Fibroblast of skin of back (primary cell): ENCODE results near the gene SNX6.
"Not testable (repeated sequence)": the region's sequence is repeated elsewhere in the genome, so short reads cannot be mapped to it uniquely, and the experiment has no call there.

Experiments used
- DNase-seq: peaks from one replicate; pipeline ENCODE4 v3.0.0-alpha.2; 2013

The SNX6 gene

DNA sequence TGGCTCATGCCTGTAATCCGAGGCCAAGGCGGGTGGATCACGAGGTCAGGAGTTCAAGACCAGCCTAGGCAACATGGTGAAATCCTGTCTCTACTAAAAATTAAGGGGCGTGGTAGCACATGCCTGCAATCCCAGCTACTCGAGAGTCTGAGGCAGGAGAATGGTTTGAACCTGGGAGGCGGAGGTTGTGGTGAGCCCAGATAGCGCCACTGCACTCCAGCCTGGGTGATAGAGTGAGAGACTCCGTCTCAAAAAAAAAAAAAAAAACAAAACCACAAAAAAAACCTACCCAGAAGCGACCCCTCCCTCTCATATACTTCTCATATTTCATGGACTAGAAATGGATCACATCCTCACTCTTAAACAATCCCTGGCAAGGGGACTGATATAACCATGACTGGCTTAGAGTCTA, 4.4 kb upstream of the SNX6 start:
- DNase-seq: not testable (repeated sequence)

DNA sequence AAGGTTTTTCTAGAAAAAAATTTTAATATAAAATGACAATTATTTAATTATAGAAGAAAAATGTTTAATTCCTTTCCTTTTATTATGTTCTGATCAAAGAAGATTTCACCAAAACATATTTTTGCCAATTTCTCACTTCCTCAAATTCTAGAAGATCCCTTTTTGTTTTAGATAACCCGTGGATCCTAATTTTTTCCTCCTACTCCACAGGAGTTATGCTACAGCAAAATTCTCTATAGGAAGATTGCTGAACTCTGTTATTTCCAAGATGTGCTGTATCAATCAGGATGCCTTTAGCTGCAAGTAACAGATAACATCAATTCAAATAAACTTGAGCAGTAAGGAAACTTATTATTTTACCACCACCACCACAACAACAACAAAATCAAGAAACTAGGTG, 3.8 kb upstream of the SNX6 start:
- DNase-seq: no peak

DNA sequence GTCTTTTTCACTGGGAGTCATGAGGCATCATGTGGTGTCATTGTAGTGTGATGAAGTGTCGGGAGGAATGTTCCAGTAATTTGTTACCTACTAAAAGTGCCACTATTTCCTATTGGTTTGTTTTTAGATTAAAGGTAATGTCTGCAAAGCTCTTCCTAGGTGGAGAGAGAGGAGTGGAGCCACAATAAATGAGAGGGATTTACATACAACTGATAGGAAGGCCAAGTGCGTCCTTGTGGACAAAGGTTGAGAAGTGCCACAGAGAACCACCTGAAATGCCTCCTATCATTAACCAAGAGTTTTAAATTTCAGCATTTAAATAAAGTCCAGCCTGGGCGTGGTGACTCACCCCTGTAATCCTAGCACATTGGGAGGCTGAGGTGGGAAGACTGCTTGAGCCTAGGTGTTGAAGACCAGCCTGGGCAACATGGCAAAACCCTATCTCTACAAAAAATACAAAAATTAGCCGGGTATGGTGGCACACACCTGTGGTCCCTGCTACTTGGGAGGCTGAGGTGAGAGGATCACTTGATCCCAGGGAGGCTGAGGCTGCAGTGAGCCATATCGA, 2.5 kb upstream of the SNX6 start:
- no peak for DNase-seq

DNA sequence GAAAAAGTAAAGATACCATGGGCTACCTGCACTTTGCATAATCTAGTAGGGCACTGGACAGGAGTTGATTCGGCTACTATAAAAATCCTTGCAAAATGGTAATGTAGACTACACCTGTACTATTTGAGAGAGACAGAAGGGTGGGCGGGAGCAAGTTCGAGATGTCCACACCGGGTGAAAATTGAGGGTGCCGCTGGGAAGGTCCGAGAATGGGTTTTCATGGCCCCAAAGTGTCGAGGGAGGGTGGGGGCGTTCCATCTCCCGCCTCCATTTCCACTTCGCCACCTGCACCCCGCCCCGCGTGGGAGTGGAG, 648 bp downstream of the SNX6 start:
- DNase-seq: no peak

DNA sequence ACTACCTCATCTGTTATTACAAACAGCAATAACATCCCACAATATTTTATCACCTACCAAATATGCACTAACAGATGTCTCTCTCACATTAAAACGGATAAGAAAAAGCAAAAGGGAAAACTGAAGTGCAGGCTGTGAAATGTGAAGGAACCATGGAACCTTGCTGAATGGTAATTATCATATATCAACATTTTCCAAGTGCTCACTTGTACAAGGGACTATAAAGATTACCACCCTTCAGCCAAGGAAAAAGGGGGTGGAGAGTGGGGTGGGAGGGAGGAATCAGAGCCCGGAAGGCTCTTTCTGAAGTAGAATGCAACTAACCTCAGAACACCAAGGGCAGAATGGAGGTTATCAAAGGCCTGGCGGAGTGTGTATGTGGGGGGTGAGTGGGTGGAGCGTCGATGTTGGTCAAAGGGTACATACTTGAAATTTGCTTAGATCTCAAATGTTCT, 1.2 kb downstream of the SNX6 start:
- DNase-seq: peak; percentile 24

DNA sequence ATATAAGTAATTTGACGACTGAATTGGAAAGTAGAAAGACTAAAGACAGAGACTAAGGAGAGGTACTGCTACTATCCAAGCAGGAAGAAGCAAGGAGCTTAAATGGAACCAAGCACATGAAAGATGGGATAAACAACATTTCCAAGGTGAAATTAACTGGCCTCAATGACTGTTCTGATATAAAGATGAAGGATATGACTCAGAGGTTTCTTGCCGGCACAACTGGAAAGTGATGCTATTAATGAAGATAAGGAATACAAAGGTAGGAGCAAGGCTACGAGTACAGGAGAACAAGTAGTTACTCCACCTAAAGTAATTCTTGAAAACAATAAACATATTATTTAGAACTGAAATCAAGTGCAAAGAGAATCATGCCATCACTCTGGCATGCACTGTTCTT, 6.4 kb downstream of the SNX6 start:
- DNase-seq: no peak

DNA sequence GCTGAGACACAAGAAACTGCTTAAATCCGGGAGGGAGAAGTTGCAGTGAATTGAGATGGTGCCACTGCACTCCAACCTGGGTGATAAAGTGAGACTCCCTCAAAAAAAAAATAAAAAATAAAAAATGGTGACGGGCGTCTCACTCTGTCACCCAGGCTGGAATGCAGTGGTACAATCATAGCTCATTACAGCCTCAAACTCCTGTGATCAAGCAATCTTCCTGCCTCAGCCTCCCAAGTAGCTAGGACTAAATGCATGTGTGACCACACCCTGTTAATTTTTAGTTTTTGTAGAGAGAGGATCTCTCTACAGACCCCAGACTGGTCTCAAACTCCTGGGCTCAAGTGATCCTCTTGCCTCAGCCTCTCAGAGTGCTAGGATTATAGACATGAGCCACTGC, 9.1 kb downstream of the SNX6 start:
- no peak for DNase-seq

DNA sequence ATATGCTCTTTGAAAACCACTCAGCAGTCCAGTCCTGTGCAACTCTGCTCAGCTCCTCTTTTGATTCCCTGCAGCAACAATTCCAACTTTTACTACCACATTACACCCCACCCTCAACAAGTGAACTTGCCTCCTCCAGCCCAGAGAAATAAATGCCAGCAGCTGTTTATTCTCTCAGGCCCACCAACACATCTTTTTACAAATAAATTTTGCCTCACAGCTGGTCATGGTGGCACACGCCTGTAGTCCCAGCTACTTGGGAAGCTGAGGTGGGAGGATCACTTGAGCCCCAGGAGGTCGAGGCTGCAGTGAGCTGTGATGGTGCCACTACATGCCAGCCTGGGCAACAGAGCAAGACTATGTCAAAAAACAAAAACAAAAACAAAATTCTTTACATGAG, 9.8 kb downstream of the SNX6 start:
- no peak for DNase-seq

DNA sequence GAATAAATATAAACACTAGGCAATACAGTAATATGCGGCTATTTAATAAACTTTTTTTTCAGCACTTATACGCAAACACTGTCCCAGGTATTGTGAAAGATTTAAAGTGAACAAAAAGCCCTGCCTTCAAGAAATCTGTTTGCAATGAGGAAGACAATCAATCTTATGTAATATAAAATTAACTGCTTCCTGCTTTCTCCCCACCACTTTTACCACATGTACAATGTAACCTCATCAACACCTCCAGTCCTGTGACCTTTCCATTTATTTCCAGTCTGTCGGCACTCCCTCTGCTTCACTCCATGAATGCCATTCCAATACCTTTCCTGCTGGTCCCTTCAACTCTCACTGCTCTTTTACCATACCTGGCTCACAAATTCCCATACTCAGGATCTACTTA, 10.5 kb downstream of the SNX6 start:
- DNase-seq: no peak

DNA sequence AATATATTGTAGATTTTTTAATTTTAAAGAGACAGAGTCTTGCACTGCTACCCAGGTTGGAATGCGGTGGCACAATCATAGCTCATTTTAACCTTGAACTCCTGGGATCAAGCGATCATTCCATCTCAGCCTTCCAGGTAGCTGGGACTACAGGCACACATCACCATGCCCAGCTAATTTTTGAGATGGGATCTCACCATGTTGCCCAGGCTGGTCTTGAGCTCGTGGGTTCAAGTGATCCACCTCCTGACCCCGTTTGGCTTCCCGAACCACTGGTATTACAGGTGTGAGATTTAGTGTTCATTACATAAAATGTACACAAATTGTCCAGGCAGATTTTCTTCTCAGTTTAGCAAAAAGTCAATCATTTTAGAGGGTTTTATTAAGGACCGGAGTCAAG, 13.6 kb downstream of the SNX6 start:
- no peak for DNase-seq

DNA sequence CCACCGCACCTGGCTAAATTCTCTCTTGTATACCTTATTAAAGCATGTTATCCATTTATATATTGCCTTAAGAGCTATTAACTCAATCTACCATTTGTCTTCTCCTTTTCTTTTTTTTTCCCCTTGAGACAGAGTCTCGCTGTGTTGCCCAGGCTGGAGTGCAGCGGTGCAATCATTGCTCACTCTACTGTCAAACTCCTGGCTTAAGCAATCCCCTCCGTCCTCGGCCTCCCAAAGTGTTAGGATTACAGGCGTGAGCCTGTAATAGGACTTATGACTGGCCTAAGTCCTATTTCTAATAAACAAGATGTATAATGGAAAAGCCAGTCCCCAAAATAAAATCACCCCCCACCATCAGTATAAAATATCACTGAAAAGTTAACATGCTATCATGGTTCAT, 14.4 kb downstream of the SNX6 start:
- DNase-seq: no peak

DNA sequence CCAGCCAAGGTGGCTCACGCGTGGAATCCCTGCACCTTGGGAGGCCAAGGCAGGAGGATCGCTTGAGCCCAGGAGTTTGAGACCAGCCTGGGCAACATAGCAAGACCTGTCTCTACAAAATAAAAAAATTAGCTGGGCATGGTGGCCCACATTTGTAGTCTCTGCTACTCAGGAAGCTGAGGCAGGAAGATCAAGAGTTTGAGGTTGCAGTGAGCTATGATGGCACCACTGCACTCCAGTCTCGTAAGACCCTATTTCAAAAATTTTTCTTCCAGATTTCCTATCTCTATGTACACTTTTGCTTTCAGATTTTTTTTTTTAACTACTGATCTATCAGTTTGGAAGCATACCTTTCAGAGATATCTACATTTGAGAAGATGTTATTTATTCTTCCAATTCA, 15.3 kb downstream of the SNX6 start:
- DNase-seq: no peak

DNA sequence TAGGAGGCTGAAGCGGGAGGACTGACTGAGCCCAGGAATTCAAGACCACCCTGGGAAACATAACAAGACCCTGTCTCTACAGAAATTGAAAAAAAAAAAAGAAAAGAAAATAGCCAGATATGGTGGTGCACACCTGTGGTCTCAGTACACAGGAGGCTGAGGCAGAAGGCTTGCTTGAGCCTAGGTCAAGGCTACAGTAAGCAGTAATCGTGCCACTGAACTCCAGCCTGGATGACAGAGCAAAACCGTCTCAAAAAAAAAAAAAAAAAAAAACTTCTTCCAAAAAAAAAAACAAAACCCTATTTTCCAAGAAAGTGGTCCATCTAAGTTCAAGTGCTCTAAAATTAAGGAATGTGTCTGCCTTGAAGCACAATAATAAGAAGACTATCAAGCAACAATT, 19.8 kb downstream of the SNX6 start:
- no peak for DNase-seq

DNA sequence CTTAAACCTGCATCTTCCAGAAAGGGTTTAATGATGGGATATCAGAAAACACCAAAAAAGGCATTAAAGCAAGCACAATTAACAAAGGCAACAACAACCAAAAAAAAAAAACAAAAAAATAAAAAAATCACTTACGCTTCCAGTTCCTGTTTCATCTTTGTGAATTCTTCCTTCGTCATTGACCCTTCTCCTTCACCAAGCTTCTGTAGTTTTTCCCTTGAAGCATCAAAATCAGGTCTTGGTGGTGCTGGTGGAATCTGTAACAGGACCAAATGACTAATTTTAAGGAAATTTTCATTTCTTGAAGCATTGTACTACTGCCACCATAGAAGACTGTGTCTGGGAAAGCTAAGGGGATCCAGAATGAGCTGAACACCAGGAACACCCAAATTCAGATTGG, 24.5 kb downstream of the SNX6 start:
- DNase-seq: no peak

DNA sequence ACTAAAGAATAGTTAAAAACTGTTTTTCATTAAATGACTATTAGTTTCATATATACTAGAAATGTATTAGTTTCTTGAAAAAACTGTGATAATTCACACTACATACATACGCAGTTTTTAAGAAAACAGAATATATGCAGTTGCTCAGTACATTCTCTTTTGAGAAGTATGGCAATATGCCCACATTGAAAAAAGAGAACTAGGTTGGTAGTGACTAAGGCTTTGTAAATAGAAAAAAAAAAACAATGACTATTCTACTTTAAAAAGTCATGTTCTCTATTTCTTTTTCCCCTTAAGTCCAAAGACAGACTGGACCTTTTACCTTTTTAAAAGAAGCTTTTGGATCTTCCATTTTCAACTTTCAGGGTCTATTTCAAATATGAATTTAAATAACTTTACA, 25.0 kb downstream of the SNX6 start:
- DNase-seq: peak; percentile 40

DNA sequence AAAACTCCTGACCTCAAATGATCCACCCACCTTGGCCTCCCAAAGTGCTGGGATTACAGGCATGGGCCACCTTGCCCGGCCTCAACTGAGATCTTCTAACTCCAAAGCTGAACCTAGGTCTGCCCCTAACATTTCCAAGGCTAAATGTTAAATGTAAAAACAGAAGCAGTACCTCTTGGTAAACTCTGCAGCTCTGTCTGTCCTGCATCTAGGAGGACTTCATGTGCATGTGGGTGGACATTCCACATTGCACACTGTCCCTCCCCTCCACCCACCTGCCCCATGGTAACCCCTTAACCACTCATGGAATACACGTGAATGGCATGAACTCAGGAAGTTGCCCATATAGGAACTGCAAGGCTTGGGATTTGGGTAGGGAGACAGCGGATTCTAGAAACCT, 33.1 kb downstream of the SNX6 start:
- no peak for DNase-seq

DNA sequence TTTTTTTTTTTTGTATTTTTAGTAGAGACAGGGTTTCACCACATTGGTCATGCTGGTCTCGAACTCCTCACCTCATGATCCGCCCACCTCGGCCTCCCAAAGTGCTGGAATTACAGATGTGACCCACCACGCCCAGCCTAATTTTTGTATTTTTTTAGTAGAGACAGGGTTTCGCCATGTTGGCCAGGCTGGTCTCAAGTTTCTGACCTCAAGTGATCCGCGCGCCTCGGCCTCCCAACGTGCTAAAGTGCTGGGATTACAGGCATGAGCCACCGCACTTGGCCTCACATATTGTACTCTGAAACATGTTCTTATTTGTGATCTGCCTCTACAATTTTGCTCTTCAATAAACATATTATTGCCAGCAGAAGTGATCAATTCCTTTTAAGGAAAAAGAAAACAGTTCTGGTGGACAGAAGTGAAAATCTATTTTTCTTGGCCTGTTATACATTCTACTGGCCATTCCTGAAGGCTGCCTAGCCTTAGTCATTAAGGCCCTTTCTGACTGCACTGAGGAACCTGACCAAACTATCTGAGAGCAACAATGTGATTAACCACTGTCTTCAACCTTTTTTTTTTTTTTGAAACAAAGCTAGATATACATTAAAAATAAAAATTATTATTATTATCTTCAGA, 36.1 kb downstream of the SNX6 start:
- DNase-seq: peak; percentile 90

DNA sequence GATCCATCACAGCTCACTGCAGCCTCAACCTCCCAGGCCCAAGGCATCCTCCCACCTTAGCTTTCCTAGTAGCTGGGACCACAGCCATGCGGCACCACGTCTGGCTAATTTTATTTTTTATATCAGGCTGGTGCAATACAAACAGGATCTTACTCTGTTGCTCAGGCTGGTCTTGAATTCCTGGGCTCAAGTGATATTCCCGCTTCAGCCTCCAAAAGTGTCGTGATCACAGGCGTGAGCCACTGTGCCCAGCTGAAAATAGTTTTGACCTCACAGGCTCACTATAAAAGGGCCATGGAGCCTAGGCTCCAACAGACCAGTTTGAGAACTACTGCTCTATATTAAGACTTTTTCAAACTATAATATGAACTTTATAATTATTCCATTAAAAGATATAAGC, 37.3 kb downstream of the SNX6 start:
- no peak for DNase-seq

DNA sequence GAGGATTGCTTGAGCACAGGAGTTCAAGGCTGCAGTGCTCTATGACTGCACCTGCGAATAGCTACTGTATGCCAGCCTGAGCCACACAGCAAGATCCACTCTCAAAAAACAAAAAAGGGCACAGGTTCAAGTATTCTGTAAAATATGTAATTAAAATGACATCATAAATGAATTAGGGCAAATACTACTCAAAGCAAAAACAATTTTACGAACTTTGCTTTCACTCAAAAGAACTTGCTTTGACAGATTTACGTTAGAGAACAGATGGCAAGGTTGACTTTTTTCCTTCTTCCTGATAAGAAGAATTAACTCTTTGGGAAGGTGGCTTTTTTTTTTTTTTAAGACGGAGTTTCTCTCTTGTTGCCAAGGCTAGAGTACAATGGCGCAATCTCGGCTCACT, 46.4 kb downstream of the SNX6 start:
- DNase-seq: no peak

DNA sequence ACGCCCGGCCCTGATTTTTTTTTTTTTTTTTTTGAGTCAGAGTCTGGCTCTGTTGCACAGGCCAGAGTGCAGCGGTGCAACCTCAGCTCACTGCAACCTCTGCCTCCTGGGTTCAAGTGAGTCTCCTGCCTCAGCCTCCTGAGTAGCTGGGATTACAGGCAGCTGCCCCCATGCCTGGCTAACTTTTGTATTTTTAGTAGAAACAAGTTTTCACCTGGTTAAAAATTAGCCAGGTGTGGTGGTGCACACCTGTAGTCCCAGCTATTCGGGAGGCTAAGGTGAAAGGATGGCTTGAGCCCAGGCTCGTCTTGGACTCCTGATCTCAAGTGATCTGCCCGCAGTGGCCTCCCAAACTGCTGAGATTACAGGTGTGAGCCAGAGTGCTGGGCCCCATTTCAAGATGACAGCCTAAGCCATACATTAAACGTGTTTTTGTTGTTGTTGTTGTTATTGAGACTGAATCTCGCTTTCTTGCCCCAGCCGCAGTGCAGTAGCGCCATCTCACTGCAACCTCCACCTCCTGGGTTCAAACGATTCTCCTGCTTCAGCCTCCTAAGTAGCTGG, 47.7 kb downstream of the SNX6 start:
- no peak for DNase-seq

DNA sequence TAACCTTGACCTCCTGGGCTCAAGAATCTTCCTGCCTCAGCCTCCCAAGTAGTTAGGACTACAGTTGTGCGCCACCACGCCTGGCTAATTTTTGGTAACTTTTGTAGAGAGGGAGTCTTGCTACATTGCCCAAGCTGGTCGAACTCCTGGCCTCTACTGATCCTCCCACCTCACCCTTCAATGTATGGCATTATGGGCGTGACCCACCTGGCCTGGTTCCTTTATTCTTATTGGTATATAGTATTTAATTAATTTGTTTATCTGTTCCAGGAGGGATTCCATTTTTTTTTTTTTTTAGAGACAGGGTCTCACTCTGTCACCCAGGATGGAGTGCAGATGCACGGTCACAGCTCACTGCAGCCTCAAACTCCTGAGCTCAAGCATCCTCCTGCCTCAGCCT, 49.6 kb downstream of the SNX6 start:
- DNase-seq: no peak

DNA sequence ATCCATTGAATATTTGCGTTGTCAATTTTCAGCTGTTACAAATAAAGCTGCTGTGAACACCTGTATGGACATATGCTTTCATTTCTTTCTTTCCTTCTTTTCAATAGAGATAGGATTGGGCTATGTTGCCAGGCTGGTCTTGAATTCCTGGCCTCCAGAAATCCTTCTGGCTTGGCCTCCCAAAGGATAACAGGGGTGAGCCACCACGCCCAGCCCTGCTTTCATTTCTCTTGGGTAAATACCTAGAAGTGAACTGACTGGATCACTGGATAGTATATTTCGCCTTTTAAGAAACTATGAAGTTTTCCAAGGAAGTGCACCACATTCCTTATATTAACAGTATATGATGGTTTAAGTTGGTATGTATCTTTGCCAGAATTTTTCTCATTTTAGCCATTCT, 58.2 kb downstream of the SNX6 start:
- no peak for DNase-seq

DNA sequence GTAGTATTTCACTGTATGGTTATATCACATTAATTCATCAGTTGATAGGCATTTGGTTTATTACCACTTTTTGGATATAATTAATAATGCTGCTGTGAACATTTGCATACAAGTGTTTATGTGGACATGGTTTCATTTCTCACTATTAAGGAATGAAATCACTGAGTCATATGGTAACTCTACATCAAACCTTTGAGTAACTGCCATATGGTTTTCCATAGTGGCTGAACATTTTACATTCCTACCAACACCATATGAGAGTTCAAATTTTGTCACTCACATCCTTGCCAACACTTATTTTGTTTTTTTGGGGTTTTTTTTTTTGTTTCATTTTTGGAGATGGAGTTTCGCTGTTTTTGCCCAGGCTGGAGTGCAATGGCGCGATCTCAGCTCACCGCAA, 60.2 kb downstream of the SNX6 start:
- DNase-seq: peak; percentile 16

DNA sequence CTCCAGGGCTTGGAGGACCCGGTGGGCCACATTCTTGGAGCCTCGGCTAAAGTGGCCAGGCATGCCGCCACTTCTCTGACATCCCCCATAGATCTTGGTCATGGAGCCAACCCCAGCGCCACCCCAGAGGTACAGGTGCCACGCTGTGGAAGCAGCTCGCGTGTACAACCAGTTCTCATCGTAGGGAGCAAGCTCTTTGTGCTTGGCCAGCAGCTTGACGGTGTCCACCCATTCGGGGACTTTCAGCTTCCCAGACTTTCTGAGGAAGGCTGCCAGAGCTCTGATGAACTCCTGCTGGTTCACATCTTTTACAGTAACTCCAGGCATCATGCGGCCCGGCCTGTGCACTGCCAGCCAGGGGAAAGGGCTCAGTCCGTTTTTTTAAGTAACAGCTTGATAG, 61.1 kb downstream of the SNX6 start:
- no peak for DNase-seq

DNA sequence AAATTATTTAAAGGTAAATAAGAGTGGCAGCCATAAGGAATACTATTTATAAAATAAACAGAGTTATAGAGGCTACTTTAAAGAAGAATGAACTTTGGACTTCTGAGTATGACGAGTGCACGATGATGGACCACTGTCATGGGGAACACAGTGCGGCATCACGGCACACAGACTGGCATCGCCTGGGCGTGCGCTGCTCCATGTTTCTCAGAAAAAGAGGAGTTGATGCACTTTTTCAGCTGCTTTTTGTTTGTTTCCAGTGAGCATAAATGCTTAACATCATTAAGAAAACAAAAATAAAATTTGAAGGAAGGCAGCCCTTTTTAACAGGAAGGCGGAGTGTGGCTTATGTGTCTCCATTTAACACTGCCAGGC, 67.2 kb downstream of the SNX6 start:
- no peak for DNase-seq
